IMR-90 (cell line): ENCODE data around the gene FBXW8. TPM values are rescaled to one million over a fixed set of nuclear protein-coding genes. Genes with fewer than 3 reads are reported as not detected.

Experiments used
- ATAC-seq: fragments of 200-7000 bp; cut with Tn5 transposase; 2 replicates; pipeline ENCODE4 v1.9.1; 2020; ENCODE audit warnings: low read depth, mild to moderate bottlenecking, moderate library complexity
- BruUV-seq: library from RNA; stranded (reverse); fragments of 400-500 nt; replicated peaks from 2 replicates; lab custom pipeline; 2021; lab: Mats Ljungman, UMichigan
- CTCF ChIA-PET: fragments of 300-600 bp; formaldehyde crosslinking; extraction: SDS; loops from one replicate; lab custom pipeline; 2021; ENCODE audit warnings: antibody characterized with exemption; lab: Yijun Ruan, JAX
- POLR2A ChIA-PET: fragments of 300-600 bp; sonication (Branson Sonifier 250); formaldehyde crosslinking; loops from one replicate; lab custom pipeline; 2022; ENCODE audit warnings: antibody characterized with exemption; ENCODE audit not compliant: unreplicated experiment; lab: Charles Lee
- DNase-seq: peaks from one replicate; pipeline ENCODE4 v3.0.0; 2013
- H2AFZ ChIP-seq: replicated peaks from 2 replicates; pipeline ENCODE3; 2013; ENCODE audit warnings: low read length, mild to moderate bottlenecking; ENCODE audit not compliant: poor library complexity
- H2AK5ac ChIP-seq: 2 replicates; pipeline ENCODE4 v1.6.1; 2013; ENCODE audit warnings: low read depth, low read length, inconsistent platforms
- H2AK9ac ChIP-seq: replicated peaks from 2 replicates; pipeline ENCODE3; 2013; ENCODE audit warnings: mild to moderate bottlenecking, low read depth, low read length, moderate library complexity; ENCODE audit not compliant: poor library complexity
- H2BK120ac ChIP-seq: 2 replicates; pipeline ENCODE4 v1.6.1; 2013; ENCODE audit warnings: low read depth, low read length, inconsistent platforms
- H2BK15ac ChIP-seq: 3 replicates; pipeline ENCODE4 v1.6.1; 2013; ENCODE audit warnings: low read depth, low read length, inconsistent platforms
- H2BK20ac ChIP-seq: 2 replicates; pipeline ENCODE4 v1.6.1; 2013; ENCODE audit warnings: low read depth, mild to moderate bottlenecking, inconsistent platforms, low read length, moderate library complexity
- H2BK5ac ChIP-seq: 2 replicates; pipeline ENCODE4 v1.6.1; 2013; ENCODE audit warnings: mild to moderate bottlenecking, low read depth, low read length, inconsistent platforms; ENCODE audit not compliant: poor library complexity, severe bottlenecking
- H3K14ac ChIP-seq: replicated peaks from 2 replicates; pipeline ENCODE4 v1.6.1; 2013; ENCODE audit warnings: low read depth, low read length, inconsistent platforms
- H3K18ac ChIP-seq: 2 replicates; pipeline ENCODE4 v1.6.1; 2013; ENCODE audit warnings: low read depth, low read length, control low read depth
- H3K23ac ChIP-seq: 2 replicates; pipeline ENCODE4 v1.6.1; 2013; ENCODE audit warnings: low read depth, low read length, inconsistent platforms
- H3K27ac ChIP-seq: 2 replicates; pipeline ENCODE4 v1.5.1; 2013; ENCODE audit warnings: mild to moderate bottlenecking, control low read depth, low read length; ENCODE audit not compliant: insufficient read depth
- H3K27me3 ChIP-seq: 2 replicates; pipeline ENCODE4 v1.6.1; 2013; ENCODE audit warnings: low read length; ENCODE audit not compliant: control insufficient read depth, insufficient read depth
- H3K36me3 ChIP-seq: 2 replicates; pipeline ENCODE4 v1.6.1; 2013; ENCODE audit warnings: low read length, mixed read lengths; ENCODE audit not compliant: control insufficient read depth, insufficient read depth
- H3K4ac ChIP-seq: 2 replicates; pipeline ENCODE4 v1.6.1; 2013; ENCODE audit warnings: low read depth, low read length, inconsistent platforms
- H3K4me1 ChIP-seq: 2 replicates; pipeline ENCODE4 v1.6.1; 2013; ENCODE audit warnings: low read length, mixed read lengths; ENCODE audit not compliant: control insufficient read depth, insufficient read depth
- H3K4me2 ChIP-seq: 2 replicates; pipeline ENCODE4 v1.6.1; 2013; ENCODE audit warnings: low read depth, mild to moderate bottlenecking, control low read depth, low read length, moderate library complexity
- H3K4me3 ChIP-seq: 2 replicates; pipeline ENCODE4 v1.5.1; 2013; ENCODE audit warnings: low read depth, mild to moderate bottlenecking, control low read depth, low read length, moderate library complexity; ENCODE audit not compliant: insufficient read depth
- H3K56ac ChIP-seq: 2 replicates; pipeline ENCODE4 v1.6.1; 2013; ENCODE audit warnings: low read length, inconsistent platforms; ENCODE audit not compliant: insufficient read depth; ENCODE audit errors: extremely low read depth
- H3K79me1 ChIP-seq, 2 experiments: 2 replicates each; pipeline ENCODE4 v1.6.1; 2013; ENCODE audit warnings: low read length in 2 of 2, inconsistent platforms in 1 of 2, low read depth in 1 of 2
- H3K9ac ChIP-seq: 2 replicates; pipeline ENCODE4 v1.6.1; 2013; ENCODE audit warnings: low read depth, low read length, control low read depth
- H3K9me1 ChIP-seq: 2 replicates; pipeline ENCODE4 v1.6.1; 2013; ENCODE audit warnings: low read length, inconsistent platforms; ENCODE audit not compliant: insufficient read depth
- H3K9me3 ChIP-seq: 2 replicates; pipeline ENCODE4 v1.6.1; 2013; ENCODE audit warnings: low read length; ENCODE audit not compliant: control insufficient read depth, insufficient read depth
- H4K20me1 ChIP-seq: 2 replicates; pipeline ENCODE4 v1.6.1; 2013; ENCODE audit warnings: low read length, inconsistent platforms; ENCODE audit not compliant: insufficient read depth
- H4K5ac ChIP-seq: 2 replicates; pipeline ENCODE4 v1.6.1; 2013; ENCODE audit warnings: mild to moderate bottlenecking, low read depth, low read length, control low read depth
- H4K8ac ChIP-seq, 2 experiments: 2 replicates each; pipeline ENCODE4 v1.6.1; 2013; ENCODE audit warnings: low read depth in 2 of 2, low read length in 2 of 2, control low read depth in 1 of 2, inconsistent platforms in 1 of 2
- H4K91ac ChIP-seq: 2 replicates; pipeline ENCODE4 v1.6.1; 2013; ENCODE audit warnings: low read depth, low read length, inconsistent platforms; ENCODE audit not compliant: insufficient read depth
- BHLHE40 ChIP-seq: fragments of 150-350 bp; IDR thresholded peaks from 2 replicates; pipeline ENCODE4 v1.6.1; 2016; ENCODE audit warnings: mild to moderate bottlenecking, low read depth, low read length
- CEBPB ChIP-seq: IDR thresholded peaks from 2 replicates; pipeline ENCODE4 v1.6.1; 2012; ENCODE audit warnings: low read depth, low read length, improper control_type of control experiment
- CHD1 ChIP-seq: IDR thresholded peaks from 2 replicates; pipeline ENCODE4 v1.6.1; 2012; ENCODE audit warnings: low read depth, low read length, improper control_type of control experiment
- CTCF ChIP-seq: conservative IDR thresholded peaks from 2 replicates; pipeline ENCODE4 v1.5.1; 2012; ENCODE audit warnings: mild to moderate bottlenecking, low read depth, low read length, improper control_type of control experiment
- MAFK ChIP-seq: IDR thresholded peaks from 2 replicates; pipeline ENCODE4 v1.6.1; 2012; ENCODE audit warnings: low read depth, low read length, improper control_type of control experiment
- MAZ ChIP-seq: IDR thresholded peaks from 2 replicates; pipeline ENCODE4 v1.6.1; 2012; ENCODE audit warnings: low read depth, mild to moderate bottlenecking, low read length, improper control_type of control experiment, moderate library complexity, borderline replicate concordance
- MXI1 ChIP-seq: IDR thresholded peaks from 2 replicates; pipeline ENCODE4 v1.6.1; 2012; ENCODE audit warnings: low read depth, mild to moderate bottlenecking, low read length, moderate library complexity, borderline replicate concordance
- POLR2A ChIP-seq: IDR thresholded peaks from 2 replicates; pipeline ENCODE4 v1.6.1; 2012; ENCODE audit warnings: mild to moderate bottlenecking, low read depth, low read length
- RAD21 ChIP-seq: IDR thresholded peaks from 2 replicates; pipeline ENCODE4 v1.6.1; 2012; ENCODE audit warnings: low read length, improper control_type of control experiment
- RFX5 ChIP-seq: IDR thresholded peaks from 2 replicates; pipeline ENCODE4 v1.8.0; 2012; ENCODE audit warnings: low read depth, mild to moderate bottlenecking, low read length, moderate library complexity
- SMC3 ChIP-seq: fragments of 150-350 bp; IDR thresholded peaks from 2 replicates; pipeline ENCODE4 v1.6.1; 2016; ENCODE audit warnings: low read depth, mild to moderate bottlenecking, antibody characterized with exemption, low read length, moderate library complexity
- WGBS, 2 experiments: methylation state at CpG; one replicate each; pipeline versions ENCODE4 v1.1.5 to v1.1.7; 2013; ENCODE audit warnings: missing lambda C conversion rate in 2 of 2; ENCODE audit not compliant: insufficient read length in 1 of 2; ENCODE audit errors: extremely low coverage in 2 of 2; 5-methylcytosine and 5-hydroxymethylcytosine counted together
- dilution Hi-C: fragments of 300-500 bp; cut with HindIII; formaldehyde crosslinking; loops from one replicate; pipeline ENCODE4 v1.14.3; 2018; ENCODE audit warnings: low sequenced_read_pairs; ENCODE audit not compliant: unreplicated experiment
- in situ Hi-C: fragments of 300-500 bp; cut with MboI; formaldehyde crosslinking; loops from 3 replicates; pipeline ENCODE4 v1.14.3; 2019; ENCODE audit warnings: low sequenced_read_pairs, inconsistent platforms, mixed read lengths
- intact Hi-C: fragments of 100-400 bp; cut with micrococcal nuclease; formaldehyde crosslinking; loops from 2 replicates; pipeline ENCODE4 v1.10.0; 2022
- polyA plus RNA-seq, 3 experiments: library from polyadenylated mRNA; depleted of rRNA; stranded (reverse); fragments of >200 nt; gene quantifications; 2 replicates each; pipeline ENCODE4 v1.2.3, GENCODE V29; 2012; ENCODE audit warnings: low replicate concordance in 1 of 3
- total RNA-seq: library from RNA; depleted of rRNA; stranded (reverse); fragments of >200 nt; gene quantifications from 2 replicates; pipeline ENCODE4 v1.2.3, GENCODE V29; 2012

The FBXW8 gene
- total and polyA plus RNA-seq, 2 of the 4 experiments (the other 2 are of a cell fraction), result 20.3 to 25.8 TPM

GRCh38 chr12:117076410-117077372 is 165.9 kb downstream of the FBXW8 start (continued):
- TF ChIP-seq SMC3 (no peak), RAD21 (no peak)

- no peaks in the 10 kb centered on the region for H3K4me1 ChIP-seq
- no peak overlapping the region for H3K9ac ChIP-seq
- no peak overlapping the region for H2BK5ac ChIP-seq
- peaks cover 18% of the 10 kb centered on the region for H3K27me3 ChIP-seq
- DNase-seq (no peak), ATAC-seq (no peak)
- H2AK9ac ChIP-seq, result no peak overlapping the region
- dilution Hi-C loops (no loop called here), intact Hi-C loops (no loop called here), in situ Hi-C loops (no loop called here)
- no peaks in the 10 kb centered on the region for H3K9me1 ChIP-seq
- no CpG with 5 or more reads among the region's 4 CpGs for WGBS, 2 experiments
- H3K79me1 ChIP-seq, result no peaks in the 10 kb centered on the region
- no peaks in the 10 kb centered on the region for H4K20me1 ChIP-seq
- H2AK5ac ChIP-seq, result no peak overlapping the region
- H4K91ac ChIP-seq, result no peak overlapping the region
- no peak overlapping the region for H3K4me2 ChIP-seq
- H3K36me3 ChIP-seq, result no peaks in the 10 kb centered on the region
- H3K4me3 ChIP-seq, result no peak overlapping the region
- no TSS peak for BruUV-seq
- no peak overlapping the region for H2BK15ac ChIP-seq
- H4K5ac ChIP-seq, result no peak overlapping the region
- no peak overlapping the region for H3K23ac ChIP-seq
- H3K18ac ChIP-seq, result no peak overlapping the region
- no peak overlapping the region for H3K56ac ChIP-seq
- H2BK20ac ChIP-seq, result no peak overlapping the region
- no peak overlapping the region for H3K4ac ChIP-seq
- no peak overlapping the region for H3K14ac ChIP-seq
- no peak overlapping the region for H2BK120ac ChIP-seq
- H3K9me3 ChIP-seq, result no peaks in the 10 kb centered on the region
- TF ChIP-seq CTCF (no peak), MAZ (no peak), RAD21 (no peak), CEBPB (no peak), CHD1 (no peak), RFX5 (no peak), MXI1 (no peak), MAFK (no peak), BHLHE40 (no peak), POLR2A (no peak)
- H2AFZ ChIP-seq, result no peak overlapping the region
- no peak overlapping the region for H3K27ac ChIP-seq
- POLR2A ChIA-PET, result no interaction called here
- CTCF ChIA-PET, result no interaction called here
- no peak overlapping the region for H4K8ac ChIP-seq
These were observed 168.7 kb downstream of the FBXW8 start for GRCh38 chr12:117079487-117079886.
